ENCODE measurements around the gene CHST14. TPM values are rescaled to one million over a fixed set of nuclear protein-coding genes. Genes with fewer than 3 reads are reported as not detected.

The CHST14 gene
- polyA plus RNA-seq, 1 of the 3 experiments (the other 2 are of a cell fraction) = 43.2 TPM

- TF ChIP-seq FOSL2 (IDR thresholded peaks at IDR 0.05; ENCODE audit: borderline replicate concordance, low read depth) = no peak
- TF ChIP-seq RAD21 (IDR thresholded peaks at IDR 0.05; ENCODE audit: low read length) = peak; percentile 93
- TF ChIP-seq REST (IDR thresholded peaks at IDR 0.05; ENCODE audit: low read depth, low read length) = no peak
- TF ChIP-seq MAX (IDR thresholded peaks at IDR 0.05; ENCODE audit: low read depth) = peak; percentile 36; the same call in 1 of the 2 replicates
- no peak for TF ChIP-seq RXRA (IDR thresholded peaks at IDR 0.05; ENCODE audit: borderline replicate concordance, low read depth)
- TF ChIP-seq SMC3 (IDR thresholded peaks at IDR 0.05; ENCODE audit: low read depth, low read length) = peak; percentile 89
- no peak for TF ChIP-seq RFX5 (IDR thresholded peaks at IDR 0.05; ENCODE audit: low read length)
- no peak for TF ChIP-seq MXI1 (IDR thresholded peaks at IDR 0.05; ENCODE audit: low read depth, low read length)
Observed at GRCh38 chr15:40421246-40422157, 49.3 kb upstream of the CHST14 start (continued).

GRCh38 chr15:40424483-40425115 lies 46.2 kb upstream of the CHST14 start:
- 69% methylated on average over 4 of the region's 6 CpGs for WGBS (ENCODE audit: low lambda C conversion rate)
- Histone ChIP-seq H2AFZ (ENCODE audit: low read depth) (no peak overlapping the region), H3K9me3 (no peaks in the 10 kb centered on the region), H3K4me1 (ENCODE audit: control insufficient read depth in 1 of 2, insufficient read depth in 2 of 2, low read depth in 1 of 2, low read length in 1 of 2) (peaks cover 0 to 20% of the 10 kb centered on the region in 2 experiments; a peak in 1 of 4 replicates), H3K9me2 (no peaks in the 10 kb centered on the region), H3K9ac (no peak overlapping the region), H3K27ac (ENCODE audit: low read depth in 2 of 2, low read length in 1 of 2) (no peak overlapping the region), H3F3A (replicated peaks; ENCODE audit: insufficient read depth) (peaks cover 15% of the 10 kb centered on the region), H3K4me2 (no peak overlapping the region), H3K36me3 (replicated peaks in 1 of 2; ENCODE audit: control insufficient read depth in 1 of 2, insufficient read depth in 2 of 2, low read length in 1 of 2) (no peaks in the 10 kb centered on the region), H3K79me2 (ENCODE audit: insufficient read depth) (no peaks in the 10 kb centered on the region), H3K4me3 (ENCODE audit: low read depth in 2 of 2, low read length in 1 of 2) (no peak overlapping the region), H4K20me1 (ENCODE audit: insufficient read depth) (no peaks in the 10 kb centered on the region), H3K27me3 (ENCODE audit: insufficient read depth) (no peaks in the 10 kb centered on the region)
- ChIA-PET CTCF (interaction anchor here (0.9 to 16.9 kb wide), 4 partner anchors 17 to 146 kb away, joined by 3 to 299 read pairs (median 40); partner anchors contain the start of genes BAHD1, CCDC9B and INAFM2), POLR2A (interaction anchor here (1.0 kb wide), 1 partner anchor 85 kb away, joined by 3 read pairs; no protein-coding TSS in a partner anchor)
- TF ChIP-seq NFIC (IDR thresholded peaks at IDR 0.05; ENCODE audit: borderline replicate concordance) = no peak
- TF ChIP-seq YY1 (IDR thresholded peaks at IDR 0.05; ENCODE audit: low read depth) = no peak
- no peak for TF ChIP-seq RFX5 (IDR thresholded peaks at IDR 0.05; ENCODE audit: low read length)
- TF ChIP-seq GATA2 (CRISPR knock-in tag; IDR thresholded peaks at IDR 0.05) = no peak
- no peak for TF ChIP-seq EP300 (IDR thresholded peaks at IDR 0.05; ENCODE audit: borderline replicate concordance in 1 of 2, low read depth in 1 of 2, low read length in 1 of 2)
- TF ChIP-seq RXRA (IDR thresholded peaks at IDR 0.05; ENCODE audit: borderline replicate concordance, low read depth) = no peak
- no peak for TF ChIP-seq POLR2AphosphoS5 (IDR thresholded peaks at IDR 0.05; ENCODE audit: low read depth, low read length)
- no peak for TF ChIP-seq MAX (IDR thresholded peaks at IDR 0.05; ENCODE audit: low read depth)
- TF ChIP-seq NRF1 (IDR thresholded peaks at IDR 0.05; ENCODE audit: low read depth, low read length) = no peak
- no peak for TF ChIP-seq TAF1 (IDR thresholded peaks at IDR 0.05; ENCODE audit: borderline replicate concordance, low read depth, low read length)
- no peak for TF ChIP-seq USF2 (IDR thresholded peaks at IDR 0.05; ENCODE audit: borderline replicate concordance, low read depth, low read length)
- no peak for TF ChIP-seq CTCF (IDR thresholded peaks at IDR 0.05)
- no peak for DNase-seq

Data from SK-N-SH (cell line).